VCaP (cell line): ENCODE results near the gene LRRN3.

Experiments used
- H3K27ac ChIP-seq: fragments of 450-650 bp; 2 replicates; pipeline ENCODE4 v1.5.1; 2017
- CTCF ChIP-seq: fragments of 450-650 bp; conservative IDR thresholded peaks from 2 replicates; pipeline ENCODE4 v1.5.1; 2017; ENCODE audit warnings: mild to moderate bottlenecking, moderate library complexity

The LRRN3 gene

GRCh38 chr7:111168182-111168581 lies 77.3 kb downstream of the LRRN3 start:
- TF ChIP-seq CTCF = no peak
- peak overlapping the region; percentile 89 for H3K27ac ChIP-seq

- no peak for TF ChIP-seq CTCF
- peak overlapping the region; percentile 89 for H3K27ac ChIP-seq
Measured at GRCh38 chr7:111172564-111173257, 81.8 kb downstream of the LRRN3 start.

- H3K27ac ChIP-seq = peak overlapping the region; percentile 89
- TF ChIP-seq CTCF = no peak
Measured at GRCh38 chr7:111173528-111173927, 82.6 kb downstream of the LRRN3 start.

DNA sequence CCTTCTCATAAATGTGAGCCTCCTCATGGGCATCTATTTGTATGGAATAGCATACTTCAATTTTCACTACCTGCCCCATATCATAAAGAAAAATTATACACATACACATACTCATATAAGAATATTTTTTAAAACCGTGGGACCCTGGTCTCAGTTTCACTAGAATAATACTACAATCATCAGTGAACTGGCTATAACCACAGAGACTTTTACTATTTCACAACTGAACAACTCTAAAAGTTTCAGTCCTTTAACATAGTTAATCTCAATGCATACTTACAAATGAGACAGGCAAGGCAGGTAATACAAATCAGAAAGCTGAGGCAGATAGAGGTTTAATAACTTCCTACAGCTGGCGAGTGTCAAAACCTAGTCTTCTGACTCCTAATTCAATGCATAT lies 83.1 kb downstream of the LRRN3 start:
- no peak for TF ChIP-seq CTCF
- peak overlapping the region; percentile 89 for H3K27ac ChIP-seq

DNA sequence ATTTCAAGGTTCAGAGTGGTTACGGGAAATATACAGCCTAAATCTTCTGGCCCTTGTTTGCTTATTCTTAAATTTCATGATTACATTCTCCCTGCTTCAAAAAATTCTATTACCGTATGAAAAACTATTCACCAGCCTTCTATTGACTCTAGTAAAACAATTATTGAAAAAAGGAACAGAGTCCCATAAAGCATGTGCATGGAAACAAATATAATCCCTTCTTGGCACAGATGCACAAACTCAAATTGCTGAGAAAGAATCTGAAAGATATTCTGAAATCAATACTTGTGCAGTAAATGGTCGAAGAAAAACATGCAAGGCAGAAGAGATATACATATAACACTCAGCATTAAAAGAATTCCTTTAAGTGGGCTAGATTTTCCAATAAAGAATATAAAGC lies 83.6 kb downstream of the LRRN3 start:
- peak overlapping the region; percentile 89 for H3K27ac ChIP-seq
- TF ChIP-seq CTCF = no peak
